ENCODE measurements around the gene VSX1. TPM values are rescaled to one million over a fixed set of nuclear protein-coding genes. Genes with fewer than 3 reads are reported as not detected.

VSX1 gene
- total RNA-seq, 1 donor: not detected

DNA sequence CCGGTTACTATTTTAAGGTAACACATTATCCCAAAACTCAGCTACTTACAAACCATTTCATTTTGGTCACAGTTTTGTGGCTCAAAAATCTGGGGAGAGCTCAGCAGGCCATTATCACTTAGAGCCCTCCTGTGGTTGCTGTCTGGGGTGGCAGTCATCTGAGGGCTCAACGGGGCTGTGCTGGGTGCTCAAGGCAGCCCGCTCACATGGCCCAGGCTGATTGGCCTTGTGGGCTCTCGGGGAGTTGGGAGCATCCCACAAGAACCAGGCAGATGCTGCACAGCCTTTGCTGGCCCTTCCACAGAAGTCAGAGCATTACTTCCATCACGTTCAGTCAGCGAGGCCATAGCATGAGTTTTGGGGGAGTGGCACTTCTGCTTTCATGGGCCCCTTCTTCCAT is 6.3 kb upstream of the VSX1 start:
- H3K36me3 ChIP-seq (ENCODE audit: insufficient read depth, low read length): no peaks in the 10 kb centered on the region
- no peak overlapping the region for H3K4me2 ChIP-seq (ENCODE audit: insufficient read depth, low read length)
- H4K20me1 ChIP-seq (ENCODE audit: insufficient read depth, low read length): no peaks in the 10 kb centered on the region
- TF ChIP-seq CTCF (IDR thresholded peaks at IDR 0.05; ENCODE audit: extremely low read depth, low read depth, low read length): no peak
- no peak overlapping the region for H3K4me3 ChIP-seq (ENCODE audit: insufficient read depth, low read length)
- H3K4me1 ChIP-seq (ENCODE audit: insufficient read depth, low read length): no peaks in the 10 kb centered on the region
- no peak overlapping the region for H3K27ac ChIP-seq (ENCODE audit: low read depth, low read length)
- H3K9me3 ChIP-seq (ENCODE audit: low read depth, low read length): no peaks in the 10 kb centered on the region
- no peak overlapping the region for H2AFZ ChIP-seq (ENCODE audit: low read length)
- no peak for DNase-seq (ENCODE audit: insufficient read length, low spot score, missing footprints)
- no peaks in the 10 kb centered on the region for H3K79me2 ChIP-seq (ENCODE audit: insufficient read depth, low read length)
- H3K27me3 ChIP-seq (ENCODE audit: insufficient read depth, low read length): peaks cover 72% of the 10 kb centered on the region

- TF ChIP-seq CTCF (IDR thresholded peaks at IDR 0.05; ENCODE audit: extremely low read depth, low read depth, low read length): no peak
- no peak for DNase-seq (ENCODE audit: insufficient read length, low spot score, missing footprints)
- Histone ChIP-seq H3K36me3 (ENCODE audit: insufficient read depth, low read length) (no peaks in the 10 kb centered on the region), H3K27me3 (ENCODE audit: insufficient read depth, low read length) (peaks cover 74% of the 10 kb centered on the region), H4K20me1 (ENCODE audit: insufficient read depth, low read length) (no peaks in the 10 kb centered on the region), H3K79me2 (ENCODE audit: insufficient read depth, low read length) (no peaks in the 10 kb centered on the region), H3K4me2 (ENCODE audit: insufficient read depth, low read length) (no peak overlapping the region), H3K27ac (ENCODE audit: low read depth, low read length) (no peak overlapping the region), H3K4me3 (ENCODE audit: insufficient read depth, low read length) (no peak overlapping the region), H3K9me3 (ENCODE audit: low read depth, low read length) (no peaks in the 10 kb centered on the region), H2AFZ (ENCODE audit: low read length) (no peak overlapping the region), H3K4me1 (ENCODE audit: insufficient read depth, low read length) (no peaks in the 10 kb centered on the region)
Measured at GRCh38 chr20:25087186-25087929, 5.4 kb upstream of the VSX1 start.

DNA sequence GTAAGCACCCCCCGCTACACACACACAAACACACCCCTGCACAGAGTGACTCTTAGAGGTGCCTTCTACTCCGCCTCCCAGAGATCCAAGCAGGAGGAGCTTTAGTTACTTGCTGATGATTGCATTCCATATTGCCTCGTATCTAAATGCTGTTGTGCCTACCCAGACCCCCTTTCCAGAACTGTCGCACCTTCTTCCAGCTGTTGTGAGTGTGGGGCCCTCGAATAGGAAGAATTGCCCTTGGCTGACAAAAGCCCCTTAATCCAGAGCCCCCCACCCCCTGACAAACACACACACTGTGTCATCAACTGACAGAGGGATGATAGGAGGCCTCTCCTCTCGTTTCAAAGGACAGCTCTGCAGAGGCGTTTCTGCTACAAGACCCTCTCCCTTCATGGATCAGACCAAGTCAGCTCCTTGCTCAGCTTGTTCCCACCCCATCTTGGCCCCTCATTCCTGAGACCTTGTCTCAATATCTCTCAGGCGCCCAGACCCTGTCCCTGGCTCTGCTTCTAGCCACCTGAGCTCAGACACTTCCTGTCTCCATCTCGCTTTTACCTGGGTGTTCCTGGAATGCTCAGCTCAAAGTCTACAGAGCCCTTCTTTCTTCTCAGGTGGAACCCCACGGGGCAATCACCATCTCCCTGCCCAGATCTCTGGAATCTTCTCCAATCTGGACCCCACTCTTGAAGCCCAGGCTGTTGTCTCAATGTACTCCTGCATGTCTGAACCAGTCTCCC is 4.0 kb upstream of the VSX1 start:
- Histone ChIP-seq H2AFZ (ENCODE audit: low read length) (no peak overlapping the region), H3K79me2 (ENCODE audit: insufficient read depth, low read length) (no peaks in the 10 kb centered on the region), H3K4me2 (ENCODE audit: insufficient read depth, low read length) (no peak overlapping the region), H3K4me3 (ENCODE audit: insufficient read depth, low read length) (no peak overlapping the region), H3K36me3 (ENCODE audit: insufficient read depth, low read length) (no peaks in the 10 kb centered on the region), H4K20me1 (ENCODE audit: insufficient read depth, low read length) (no peaks in the 10 kb centered on the region), H3K9me3 (ENCODE audit: low read depth, low read length) (no peaks in the 10 kb centered on the region), H3K4me1 (ENCODE audit: insufficient read depth, low read length) (no peaks in the 10 kb centered on the region), H3K27me3 (ENCODE audit: insufficient read depth, low read length) (peaks cover 74% of the 10 kb centered on the region), H3K27ac (ENCODE audit: low read depth, low read length) (no peak overlapping the region)
- DNase-seq (ENCODE audit: insufficient read length, low spot score, missing footprints): no peak
- TF ChIP-seq CTCF (IDR thresholded peaks at IDR 0.05; ENCODE audit: extremely low read depth, low read depth, low read length): no peak

DNA sequence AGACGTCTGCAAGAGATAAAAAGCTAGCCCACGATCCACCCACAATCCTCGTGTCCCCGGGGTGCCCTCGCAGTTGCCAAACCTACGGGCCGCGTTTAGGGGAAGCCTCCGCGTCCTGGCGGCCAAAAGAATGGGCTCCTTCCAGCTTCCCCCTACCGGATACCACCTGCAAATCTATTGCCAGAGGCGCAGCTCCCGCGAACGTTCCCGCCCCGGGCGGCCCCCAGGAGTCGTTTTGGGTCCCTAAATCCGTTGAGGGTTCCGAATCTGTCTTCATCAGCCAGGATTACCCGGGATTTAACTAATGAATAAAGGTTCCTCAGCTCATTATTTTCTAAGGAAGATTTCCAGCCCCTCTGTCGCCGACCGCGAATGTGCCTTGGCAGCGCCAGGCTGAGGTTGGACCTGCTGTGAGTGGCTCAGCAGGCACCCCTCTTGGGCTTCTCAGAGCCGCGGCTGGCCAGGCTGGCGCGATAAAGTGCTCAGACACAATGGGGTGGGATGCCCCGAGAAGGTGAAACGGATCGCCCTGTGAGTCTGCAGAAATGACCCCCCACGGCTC is 2.8 kb upstream of the VSX1 start:
- no peak for DNase-seq (ENCODE audit: insufficient read length, low spot score, missing footprints)
- peaks cover 77% of the 10 kb centered on the region for H3K27me3 ChIP-seq (ENCODE audit: insufficient read depth, low read length)
- no peak overlapping the region for H3K4me2 ChIP-seq (ENCODE audit: insufficient read depth, low read length)

More for the DNA sequence above, 2.8 kb upstream of the VSX1 start:
- no peak overlapping the region for H3K27ac ChIP-seq (ENCODE audit: low read depth, low read length)
- no peaks in the 10 kb centered on the region for H3K4me1 ChIP-seq (ENCODE audit: insufficient read depth, low read length)
- no peak overlapping the region for H3K4me3 ChIP-seq (ENCODE audit: insufficient read depth, low read length)
- H3K36me3 ChIP-seq (ENCODE audit: insufficient read depth, low read length): no peaks in the 10 kb centered on the region
- no peaks in the 10 kb centered on the region for H3K79me2 ChIP-seq (ENCODE audit: insufficient read depth, low read length)
- H3K9me3 ChIP-seq (ENCODE audit: low read depth, low read length): no peaks in the 10 kb centered on the region
- H2AFZ ChIP-seq (ENCODE audit: low read length): no peak overlapping the region
- no peaks in the 10 kb centered on the region for H4K20me1 ChIP-seq (ENCODE audit: insufficient read depth, low read length)
- TF ChIP-seq CTCF (IDR thresholded peaks at IDR 0.05; ENCODE audit: extremely low read depth, low read depth, low read length): no peak
